Hepatocyte (in vitro differentiated cells): ENCODE measurements around the gene CD58.

ENCODE experiments used
- CTCF ChIP-seq: fragments of 200-600 bp; sonication (generic); IDR thresholded peaks from 2 replicates; pipeline ENCODE4 v1.5.1; 2016; ENCODE audit warnings: antibody characterized with exemption, mild to moderate bottlenecking; ENCODE audit not compliant: poor library complexity
- EZH2 ChIP-seq: fragments of 200-600 bp; sonication (generic); IDR thresholded peaks from 2 replicates; pipeline ENCODE4 v1.6.1; 2016; ENCODE audit warnings: antibody characterized with exemption, mild to moderate bottlenecking, borderline replicate concordance
- EZH2phosphoT487 ChIP-seq: fragments of 200-600 bp; sonication (generic); IDR thresholded peaks from one replicate; pipeline ENCODE4 v1.6.1; 2018; ENCODE audit warnings: antibody characterized with exemption, mild to moderate bottlenecking, low read depth, moderate library complexity; ENCODE audit not compliant: unreplicated experiment, severe bottlenecking

- TF ChIP-seq CTCF (no peak), EZH2 (no peak), EZH2phosphoT487 (no peak)
These were observed 2.0 kb downstream of the CD58 start for GRCh38 chr1:116568662-116569380.
